HL-60 (cell line): ENCODE data around the gene PPFIA2.

ENCODE experiments used
- DNase-seq, 2 experiments: peaks; one replicate each; pipeline ENCODE4 v3.0.0-alpha.2; 2010 to 2020; ENCODE audit warnings: low read depth in 1 of 2, low spot score in 1 of 2
- H3K27ac ChIP-seq: fragments of 250-450 bp; sonication (Bioruptor Pico); replicated peaks from 2 replicates; pipeline ENCODE4 v1.5.1; 2020; ENCODE audit warnings: mild to moderate bottlenecking, moderate library complexity
- H3K27me3 ChIP-seq: fragments of 250-450 bp; sonication (Bioruptor Pico); 2 replicates; pipeline ENCODE4 v1.5.1; 2021; ENCODE audit warnings: mild to moderate bottlenecking, moderate library complexity; ENCODE audit not compliant: insufficient read depth, poor library complexity, severe bottlenecking
- H3K4me3 ChIP-seq: replicated peaks from 2 replicates; pipeline ENCODE4 v1.5.1; 2011; ENCODE audit warnings: mild to moderate bottlenecking, control low read depth, low read length; ENCODE audit not compliant: insufficient read depth
- CTCF ChIP-seq: IDR thresholded peaks from one replicate; pipeline ENCODE4 v1.5.1; 2011; ENCODE audit warnings: low read length, control low read depth, inconsistent platforms; ENCODE audit not compliant: insufficient read depth
- GABPA ChIP-seq: IDR thresholded peaks from 2 replicates; pipeline ENCODE4 v1.6.1; 2012; ENCODE audit warnings: low read depth
- POLR2AphosphoS5 ChIP-seq: IDR thresholded peaks from 2 replicates; pipeline ENCODE4 v1.6.1; 2012; ENCODE audit warnings: low read depth
- REST ChIP-seq: IDR thresholded peaks from 2 replicates; pipeline ENCODE4 v1.6.1; 2012; ENCODE audit warnings: low read depth; ENCODE audit not compliant: insufficient replicate concordance
- SPI1 ChIP-seq: IDR thresholded peaks from 2 replicates; pipeline ENCODE4 v1.6.1; 2012; ENCODE audit warnings: low read depth, mild to moderate bottlenecking, borderline replicate concordance

PPFIA2 gene

GRCh38 chr12:81465876-81466275 is 293.3 kb downstream of the PPFIA2 start:
- TF ChIP-seq REST (no peak), GABPA (no peak), POLR2AphosphoS5 (no peak), CTCF (no peak), SPI1 (no peak)
- no peak for DNase-seq

GRCh38 chr12:81465191-81465590 is 294.0 kb downstream of the PPFIA2 start:
- Histone ChIP-seq H3K27ac (no peak overlapping the region), H3K27me3 (no peaks in the 10 kb centered on the region), H3K4me3 (no peak overlapping the region)
- no peak for DNase-seq
- TF ChIP-seq GABPA (no peak), POLR2AphosphoS5 (no peak), SPI1 (no peak), REST (no peak), CTCF (no peak)

More at GRCh38 chr12:81465876-81466275, 293.3 kb downstream of the PPFIA2 start:
- Histone ChIP-seq H3K27me3 (no peaks in the 10 kb centered on the region), H3K27ac (no peak overlapping the region), H3K4me3 (no peak overlapping the region)

GRCh38 chr12:81461163-81461562 is 298.0 kb downstream of the PPFIA2 start:
- no peaks in the 10 kb centered on the region for H3K27me3 ChIP-seq
- TF ChIP-seq REST (no peak), SPI1 (no peak), CTCF (no peak), GABPA (no peak), POLR2AphosphoS5 (no peak)
- no peak for DNase-seq
- H3K4me3 ChIP-seq, result no peak overlapping the region
- no peak overlapping the region for H3K27ac ChIP-seq
